H1 (cell line): ENCODE results near the gene C1orf52. TPM values are rescaled to one million over a fixed set of nuclear protein-coding genes. Genes with fewer than 3 reads are reported as not detected.

Experiments used
- CBX5 ChIP-seq: fragments of 300-800, 300-1000 bp; sonication (generic); IDR thresholded peaks from 2 replicates; pipeline ENCODE4 v1.7.1; 2016; ENCODE audit warnings: antibody characterized with exemption, low read length, low read depth
- CBX8 ChIP-seq: fragments of 300-800, 300-1000 bp; sonication (generic); IDR thresholded peaks from 2 replicates; pipeline ENCODE4 v1.7.1; 2016; ENCODE audit warnings: low read depth, low read length, borderline replicate concordance
- EGR1 ChIP-seq: IDR thresholded peaks from 2 replicates; pipeline ENCODE4 v1.6.1; 2011; ENCODE audit warnings: low read depth, low read length, borderline replicate concordance
- GABPA ChIP-seq: IDR thresholded peaks from 2 replicates; pipeline ENCODE4 v1.6.1; 2011; ENCODE audit warnings: mild to moderate bottlenecking, low read length, moderate library complexity, borderline replicate concordance; ENCODE audit not compliant: insufficient read depth
- GTF2F1 ChIP-seq: IDR thresholded peaks from 2 replicates; pipeline ENCODE4 v1.6.1; 2012; ENCODE audit warnings: low read depth, low read length, improper control_type of control experiment, borderline replicate concordance
- HDAC6 ChIP-seq: IDR thresholded peaks from one replicate; pipeline ENCODE4 v1.7.1; 2012; ENCODE audit warnings: low read depth, mild to moderate bottlenecking, inconsistent platforms, low read length, moderate library complexity
- POLR2A ChIP-seq, 2 experiments: IDR thresholded peaks; 1 replicate in 1 of 2; 2 replicates in 1 of 2; pipeline ENCODE4 v1.6.1; 2011; ENCODE audit warnings: low read depth in 2 of 2, low read length in 2 of 2, mild to moderate bottlenecking in 2 of 2; ENCODE audit errors: control extremely low read depth in 1 of 2
- RXRA ChIP-seq: IDR thresholded peaks from 2 replicates; pipeline ENCODE4 v1.6.1; 2011; ENCODE audit warnings: low read depth, mild to moderate bottlenecking, low read length, moderate library complexity; ENCODE audit not compliant: insufficient read depth
- SAP30 ChIP-seq: fragments of 300-600 bp; sonication (generic); IDR thresholded peaks from 2 replicates; pipeline ENCODE4 v1.7.1; 2012; ENCODE audit warnings: low read length, moderate library complexity, mild to moderate bottlenecking, inconsistent platforms; ENCODE audit not compliant: insufficient read depth, insufficient replicate concordance
- SP2 ChIP-seq: IDR thresholded peaks from 2 replicates; pipeline ENCODE4 v1.6.1; 2012; ENCODE audit warnings: mild to moderate bottlenecking, low read length, inconsistent platforms
- polyA plus RNA-seq, 7 experiments: library from polyadenylated mRNA; depleted of rRNA in 3 of 7; stranded (reverse) in 5 of 7; unstranded in 2 of 7; fragments of >200 nt in 5 of 7; fragments of 200-250 nt in 2 of 7; gene quantifications; 1 replicate in 5 of 7; 2 replicates in 1 of 7; 4 replicates in 1 of 7; pipeline versions ENCODE4 v1.2.1 to v1.2.3, GENCODE V29; 2011 to 2013; ENCODE audit warnings: missing spikeins in 2 of 7, mixed read lengths in 2 of 7
- total RNA-seq: library from RNA; stranded (reverse); fragmentation: NEBNext Ultra II Directional; extraction: Animal tissue kit (Norgen Biotek cat#: 25700); gene quantifications from 2 replicates; pipeline ENCODE4 v1.2.1, GENCODE V29; 2021

Gene C1orf52
- total and polyA plus RNA-seq, 2 of the 8 experiments (the other 6 are each of a cell fraction or from before 2014, with no cell fraction given) = 29.2 to 39.1 TPM

DNA sequence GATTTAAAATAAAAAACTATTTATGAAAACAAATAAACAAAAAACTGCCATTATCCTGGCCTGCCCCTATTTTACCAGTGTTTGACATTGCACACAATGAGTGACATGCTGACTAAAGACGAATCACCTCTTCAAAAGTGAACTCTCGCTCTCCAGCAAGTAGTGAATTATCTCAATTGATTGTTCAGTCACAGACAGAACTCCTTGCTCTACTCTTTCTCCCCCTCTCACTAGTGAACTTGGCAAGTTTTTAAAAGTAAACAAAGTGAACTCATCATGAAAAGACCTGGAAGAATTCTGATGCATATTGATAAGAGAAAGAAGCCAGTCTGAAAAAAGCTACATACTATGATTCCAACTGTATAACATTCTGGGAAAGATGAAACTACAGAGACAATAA lies 4.7 kb upstream of the C1orf52 start (continued):
- no peak for TF ChIP-seq SAP30
- TF ChIP-seq CBX8 = no peak
- TF ChIP-seq CBX5 = no peak
- TF ChIP-seq GABPA = no peak
- TF ChIP-seq SP2 = no peak
- no peak for TF ChIP-seq EGR1
- TF ChIP-seq POLR2A (IDR thresholded peaks at IDR 0.05; ENCODE audit: control extremely low read depth in 1 of 2, low read depth in 2 of 2, low read length in 2 of 2) = no peak
- TF ChIP-seq HDAC6 = no peak
- TF ChIP-seq RXRA = no peak
- no peak for TF ChIP-seq GTF2F1
